Measurements from ENCODE around the gene SRL. TPM values are rescaled to one million over a fixed set of nuclear protein-coding genes. Genes with fewer than 3 reads are reported as not detected.

SRL gene
- total and polyA plus RNA-seq, 2 experiments from 2014 or later, result not detected

- no peak for DNase-seq
- in situ Hi-C loops (cut with MboI), result no loop called here
- no peak overlapping the region for H3K27ac ChIP-seq
- no peaks in the 10 kb centered on the region for H3F3A ChIP-seq (ENCODE audit: insufficient read depth)
- H3K79me2 ChIP-seq (ENCODE audit: insufficient read depth), result no peaks in the 10 kb centered on the region
- no peaks in the 10 kb centered on the region for H3K36me3 ChIP-seq (ENCODE audit: low read depth)
- H3K9me3 ChIP-seq (ENCODE audit: low read depth), result no peaks in the 10 kb centered on the region
- H4K20me1 ChIP-seq (ENCODE audit: insufficient read depth), result no peaks in the 10 kb centered on the region
- H3K9me2 ChIP-seq (ENCODE audit: insufficient read depth), result no peaks in the 10 kb centered on the region
- 58 to 62% methylated on average over 2 of the region's 2 CpGs for WGBS, 2 experiments (ENCODE audit: low coverage in 1 of 2, low lambda C conversion rate in 2 of 2, missing lambda C conversion rate in 2 of 2)
- no peaks in the 10 kb centered on the region for H3K4me1 ChIP-seq (ENCODE audit: insufficient read depth)
- no peak for TF ChIP-seq EZH2phosphoT487 (IDR thresholded peaks at IDR 0.05; ENCODE audit: insufficient read depth, low read depth)
- no peak for TF ChIP-seq EZH2 (IDR thresholded peaks at IDR 0.05; ENCODE audit: insufficient read depth, poor library complexity, severe bottlenecking)
- no peak overlapping the region for H3K9ac ChIP-seq
- no peak overlapping the region for H3K4me3 ChIP-seq
- H3K4me2 ChIP-seq (ENCODE audit: unreplicated experiment), result no peak overlapping the region
- H3K27me3 ChIP-seq (replicated peaks; ENCODE audit: insufficient read depth), result no peaks in the 10 kb centered on the region
- no peak overlapping the region for H2AFZ ChIP-seq
These were observed 14.9 kb downstream of the SRL start for GRCh38 chr16:4227040-4227332.

GRCh38 chr16:4226251-4227039 lies 15.4 kb downstream of the SRL start:
- Histone ChIP-seq H3K4me3 (no peak overlapping the region), H3K9me2 (ENCODE audit: insufficient read depth) (no peaks in the 10 kb centered on the region), H3K36me3 (ENCODE audit: low read depth) (no peaks in the 10 kb centered on the region), H3K4me1 (ENCODE audit: insufficient read depth) (no peaks in the 10 kb centered on the region), H2AFZ (no peak overlapping the region), H3K27ac (no peak overlapping the region), H3K79me2 (ENCODE audit: insufficient read depth) (no peaks in the 10 kb centered on the region), H4K20me1 (ENCODE audit: insufficient read depth) (no peaks in the 10 kb centered on the region), H3K9me3 (ENCODE audit: low read depth) (no peaks in the 10 kb centered on the region), H3K27me3 (replicated peaks; ENCODE audit: insufficient read depth) (no peaks in the 10 kb centered on the region), H3K4me2 (ENCODE audit: unreplicated experiment) (no peak overlapping the region), H3K9ac (no peak overlapping the region), H3F3A (ENCODE audit: insufficient read depth) (no peaks in the 10 kb centered on the region)
- WGBS, 2 experiments (ENCODE audit: low coverage in 1 of 2, low lambda C conversion rate in 2 of 2, missing lambda C conversion rate in 2 of 2), result 55 to 62% methylated on average over 5 of the region's 5 CpGs
- in situ Hi-C loops (cut with MboI), result no loop called here
- no peak for DNase-seq
- TF ChIP-seq EZH2phosphoT487 (IDR thresholded peaks at IDR 0.05; ENCODE audit: insufficient read depth, low read depth) (no peak), EZH2 (IDR thresholded peaks at IDR 0.05; ENCODE audit: insufficient read depth, poor library complexity, severe bottlenecking) (no peak)

GRCh38 chr16:4225075-4225474 lies 16.8 kb downstream of the SRL start:
- Histone ChIP-seq H4K20me1 (ENCODE audit: insufficient read depth) (no peaks in the 10 kb centered on the region), H3K9me3 (ENCODE audit: low read depth) (no peaks in the 10 kb centered on the region), H3K27me3 (replicated peaks; ENCODE audit: insufficient read depth) (no peaks in the 10 kb centered on the region), H3K9ac (no peak overlapping the region), H3K4me1 (ENCODE audit: insufficient read depth) (no peaks in the 10 kb centered on the region), H3K9me2 (ENCODE audit: insufficient read depth) (no peaks in the 10 kb centered on the region), H3K27ac (no peak overlapping the region), H3K4me2 (ENCODE audit: unreplicated experiment) (no peak overlapping the region), H3K36me3 (ENCODE audit: low read depth) (no peaks in the 10 kb centered on the region), H2AFZ (no peak overlapping the region), H3K79me2 (ENCODE audit: insufficient read depth) (no peaks in the 10 kb centered on the region), H3F3A (ENCODE audit: insufficient read depth) (no peaks in the 10 kb centered on the region), H3K4me3 (no peak overlapping the region)
- WGBS, 2 experiments (ENCODE audit: low coverage in 1 of 2, low lambda C conversion rate in 2 of 2, missing lambda C conversion rate in 2 of 2), result 75 to 83% methylated on average over 2 of the region's 2 CpGs
- in situ Hi-C loops (cut with MboI), result no loop called here
- TF ChIP-seq EZH2 (IDR thresholded peaks at IDR 0.05; ENCODE audit: insufficient read depth, poor library complexity, severe bottlenecking) (no peak), EZH2phosphoT487 (IDR thresholded peaks at IDR 0.05; ENCODE audit: insufficient read depth, low read depth) (no peak)
- DNase-seq, result no peak

GRCh38 chr16:4220358-4220757 lies 21.5 kb downstream of the SRL start:
- Histone ChIP-seq H3K79me2 (ENCODE audit: insufficient read depth) (no peaks in the 10 kb centered on the region), H3K4me2 (ENCODE audit: unreplicated experiment) (no peak overlapping the region), H3K9me2 (ENCODE audit: insufficient read depth) (no peaks in the 10 kb centered on the region), H3K4me3 (no peak overlapping the region), H3K9me3 (ENCODE audit: low read depth) (no peaks in the 10 kb centered on the region), H3K4me1 (ENCODE audit: insufficient read depth) (no peaks in the 10 kb centered on the region), H3K27ac (no peak overlapping the region), H3K27me3 (replicated peaks; ENCODE audit: insufficient read depth) (no peaks in the 10 kb centered on the region), H4K20me1 (ENCODE audit: insufficient read depth) (no peaks in the 10 kb centered on the region), H3K36me3 (ENCODE audit: low read depth) (no peaks in the 10 kb centered on the region), H3K9ac (no peak overlapping the region), H3F3A (ENCODE audit: insufficient read depth) (no peaks in the 10 kb centered on the region), H2AFZ (no peak overlapping the region)
- 87 to 95% methylated on average over 5 of the region's 5 CpGs for WGBS, 2 experiments (ENCODE audit: low coverage in 1 of 2, low lambda C conversion rate in 2 of 2, missing lambda C conversion rate in 2 of 2)
- in situ Hi-C loops (cut with MboI), result no loop called here
- TF ChIP-seq EZH2phosphoT487 (IDR thresholded peaks at IDR 0.05; ENCODE audit: insufficient read depth, low read depth), result no peak
- TF ChIP-seq EZH2 (IDR thresholded peaks at IDR 0.05; ENCODE audit: insufficient read depth, poor library complexity, severe bottlenecking), result no peak
- DNase-seq, result no peak

Data from GM23248 (cell line).